AG08395 (cell line): ENCODE results near the gene LRRC4.
A peak's percentile ranks its signal among the peaks of the same experiment; 100 is the strongest.

Source experiments
- DNase-seq: peaks from one replicate; pipeline ENCODE4 v3.0.0; 2012; ENCODE audit warnings: mixed read lengths, low spot score

Gene LRRC4, protein sequence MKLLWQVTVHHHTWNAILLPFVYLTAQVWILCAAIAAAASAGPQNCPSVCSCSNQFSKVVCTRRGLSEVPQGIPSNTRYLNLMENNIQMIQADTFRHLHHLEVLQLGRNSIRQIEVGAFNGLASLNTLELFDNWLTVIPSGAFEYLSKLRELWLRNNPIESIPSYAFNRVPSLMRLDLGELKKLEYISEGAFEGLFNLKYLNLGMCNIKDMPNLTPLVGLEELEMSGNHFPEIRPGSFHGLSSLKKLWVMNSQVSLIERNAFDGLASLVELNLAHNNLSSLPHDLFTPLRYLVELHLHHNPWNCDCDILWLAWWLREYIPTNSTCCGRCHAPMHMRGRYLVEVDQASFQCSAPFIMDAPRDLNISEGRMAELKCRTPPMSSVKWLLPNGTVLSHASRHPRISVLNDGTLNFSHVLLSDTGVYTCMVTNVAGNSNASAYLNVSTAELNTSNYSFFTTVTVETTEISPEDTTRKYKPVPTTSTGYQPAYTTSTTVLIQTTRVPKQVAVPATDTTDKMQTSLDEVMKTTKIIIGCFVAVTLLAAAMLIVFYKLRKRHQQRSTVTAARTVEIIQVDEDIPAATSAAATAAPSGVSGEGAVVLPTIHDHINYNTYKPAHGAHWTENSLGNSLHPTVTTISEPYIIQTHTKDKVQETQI

DNA sequence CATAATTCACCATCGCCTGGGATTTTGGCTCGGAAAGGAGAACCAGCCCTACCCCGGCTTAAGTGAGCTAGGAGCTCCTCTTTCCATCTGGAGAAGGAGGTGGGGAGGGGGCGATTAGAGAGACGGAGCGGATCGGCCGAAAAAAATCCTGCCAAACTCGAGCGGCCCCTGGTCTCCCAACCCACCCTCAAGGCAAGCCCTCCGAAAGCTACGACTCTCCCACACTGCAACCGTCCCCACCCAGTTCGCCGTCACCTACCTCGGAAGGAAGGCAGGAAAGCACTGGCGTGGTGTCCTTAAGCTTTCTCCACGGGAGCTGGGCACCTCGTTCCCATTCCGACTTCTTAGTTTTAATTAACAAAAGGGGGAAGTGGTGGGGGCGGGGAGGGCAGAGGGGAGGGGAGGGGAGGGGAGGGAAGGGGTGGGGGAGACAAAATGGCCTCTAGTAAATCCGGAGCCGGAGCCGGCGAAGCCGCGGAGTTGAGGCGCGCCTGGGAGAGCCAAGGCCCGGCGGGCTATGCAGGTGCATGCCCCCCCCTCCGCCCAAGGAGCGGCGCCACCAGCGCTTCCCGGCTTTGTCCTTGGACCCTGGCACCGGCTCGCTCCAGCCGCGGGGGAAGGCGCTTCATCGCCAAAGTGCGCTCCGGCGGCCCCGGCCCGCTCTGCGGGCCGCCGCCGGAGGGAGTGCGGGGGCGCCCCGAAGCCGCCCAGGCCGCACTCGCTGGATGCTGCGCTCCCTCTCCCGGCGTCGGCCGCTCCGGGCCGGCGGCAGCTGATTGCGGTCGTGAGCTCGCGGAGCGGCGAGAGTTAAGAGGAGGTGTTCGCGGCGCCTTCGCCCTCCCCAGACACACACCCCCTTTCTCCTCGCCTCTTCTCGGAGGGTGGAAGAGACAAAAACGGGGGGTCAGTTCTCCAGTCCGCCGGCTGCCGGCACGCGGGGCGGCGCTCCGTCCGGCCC is at the start of gene LRRC4:
Gene LRRC4 (minus strand): TSS at position 784 of the 958 bp plus-strand sequence. CDS start 797 bp downstream, outside the sequence.
- DNase-seq, result peak; percentile 60

DNA sequence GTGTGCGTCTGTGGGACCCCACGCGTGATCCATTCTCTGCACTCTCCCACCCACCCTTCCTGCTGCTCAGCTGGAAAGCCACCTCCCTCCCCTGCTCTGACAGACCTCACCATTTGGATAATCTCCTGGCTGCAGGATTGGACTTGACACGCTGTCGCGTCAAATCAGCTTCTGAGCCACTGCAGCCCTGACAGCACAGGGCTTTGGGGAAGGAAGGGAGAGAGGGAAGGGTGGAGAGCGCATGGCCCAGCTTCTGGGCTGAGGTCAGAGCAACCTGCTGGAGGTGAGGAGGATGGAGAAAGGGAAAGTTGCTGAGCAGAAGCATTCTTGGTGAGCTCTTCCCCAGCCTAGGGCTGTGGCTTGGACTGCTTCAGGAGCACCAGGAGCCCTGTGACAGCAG is 48.9 kb upstream of the LRRC4 start:
- no peak for DNase-seq

DNA sequence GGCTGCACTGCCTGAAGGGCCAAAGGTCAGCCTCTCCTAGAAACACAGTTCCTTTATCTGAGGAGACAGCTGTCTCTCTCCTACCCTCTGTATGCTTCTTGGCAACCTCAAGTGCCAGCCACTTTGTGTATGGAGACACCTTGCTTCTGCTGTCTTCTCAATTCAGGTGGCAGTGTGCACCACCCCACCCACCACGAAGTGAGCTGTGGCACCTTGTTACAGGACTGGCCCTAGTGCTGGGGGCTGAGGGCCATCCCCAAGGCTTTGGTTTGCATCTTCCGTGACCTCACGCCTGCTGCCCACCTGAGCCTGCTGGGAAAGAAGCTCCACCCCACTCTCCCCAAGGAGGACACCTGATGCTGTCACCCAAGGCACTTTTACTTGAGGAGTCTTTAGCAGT is 47.1 kb upstream of the LRRC4 start:
- no peak for DNase-seq

DNA sequence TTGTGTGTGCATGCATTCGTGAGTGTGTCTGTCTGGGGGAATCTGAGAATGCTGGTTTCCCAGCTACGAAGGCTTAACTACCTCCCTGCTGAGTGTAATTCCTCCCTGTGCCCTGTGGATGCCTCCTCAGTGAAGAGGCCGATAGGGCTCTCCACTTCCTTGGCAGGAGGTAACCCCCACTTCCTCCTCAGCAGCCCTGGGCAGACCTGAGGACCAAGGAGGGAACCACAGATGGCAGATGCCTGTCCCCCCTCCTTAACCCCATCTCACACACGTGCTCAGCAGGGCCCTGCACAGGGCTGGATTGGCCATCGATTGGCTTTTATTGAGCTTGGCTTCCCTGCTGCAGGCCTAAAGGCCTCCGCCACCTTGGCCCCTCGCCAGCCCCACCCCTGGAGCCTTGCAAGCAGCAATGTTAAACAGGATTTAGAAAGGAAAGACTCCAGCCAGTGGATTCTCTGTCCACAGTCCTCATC is 45.6 kb upstream of the LRRC4 start:
- no peak for DNase-seq

DNA sequence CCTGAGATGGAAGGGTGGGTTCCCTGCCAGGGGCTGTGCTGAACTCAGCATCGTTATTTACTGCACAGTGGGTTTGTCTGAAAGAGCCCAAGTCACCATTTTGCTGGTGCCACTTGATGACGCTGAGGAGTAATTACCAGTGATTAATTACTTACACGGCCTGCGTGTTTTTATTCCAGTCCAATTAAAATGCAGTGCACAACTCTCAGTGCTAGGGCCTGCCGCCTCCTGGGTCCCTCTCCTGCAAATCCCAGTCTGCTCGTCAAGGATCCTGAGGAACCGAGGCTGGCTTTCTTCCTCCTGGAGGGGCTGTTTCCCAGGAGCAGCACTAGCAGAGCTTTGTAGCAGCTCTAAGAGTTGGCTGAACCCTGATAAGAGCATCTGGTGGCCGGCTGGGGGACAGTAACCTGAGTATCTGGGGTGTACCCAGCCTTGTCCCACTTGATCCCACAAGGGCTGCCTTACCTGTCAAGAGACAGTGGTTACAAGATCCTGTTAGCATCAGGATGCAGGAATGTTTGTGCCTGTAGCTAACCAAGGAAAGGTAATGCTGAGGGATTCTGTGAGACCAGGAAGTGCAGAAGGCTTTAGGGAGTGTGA is 45.1 kb upstream of the LRRC4 start:
- no peak for DNase-seq

DNA sequence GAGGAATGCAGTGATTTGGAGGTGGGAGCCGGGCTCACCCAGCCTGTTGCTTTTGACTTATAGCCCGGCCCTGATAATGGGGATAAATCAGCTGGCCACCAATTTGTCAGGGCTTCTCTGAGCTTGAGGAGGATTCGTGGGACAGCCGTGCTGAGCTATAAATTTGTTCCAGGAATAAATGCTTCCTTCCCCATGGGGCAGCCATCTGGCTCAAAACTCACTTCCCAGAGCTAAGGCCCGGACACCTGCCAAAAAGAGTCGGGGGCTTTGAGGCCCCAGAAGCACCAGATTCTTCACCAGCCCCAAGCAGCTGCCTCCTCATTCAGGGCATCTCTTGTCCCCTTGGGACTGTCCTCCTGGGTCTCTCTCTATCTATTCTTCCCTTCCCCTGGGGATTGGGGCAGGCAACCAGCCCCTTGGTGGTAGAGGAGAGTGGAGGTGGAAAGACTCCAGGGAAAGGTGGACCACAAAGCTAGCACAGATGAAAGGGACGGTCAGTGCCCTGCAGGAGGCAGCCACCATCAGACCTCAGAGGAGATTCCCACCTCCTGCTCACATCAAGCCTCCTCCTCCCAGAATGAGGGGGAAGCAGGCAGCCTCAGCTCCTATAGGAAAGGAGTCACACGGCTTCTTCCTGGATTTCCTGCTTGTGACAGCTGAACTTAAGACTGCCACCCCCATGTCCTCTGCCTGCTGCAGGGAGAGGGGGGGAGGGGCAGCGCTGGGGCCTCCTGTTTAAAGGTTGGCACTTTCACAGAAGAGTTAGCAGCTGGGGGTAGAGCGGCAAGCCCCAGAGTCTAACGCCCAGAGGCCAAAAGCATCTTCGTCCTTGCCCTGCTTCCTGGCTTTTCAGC is 44.2 kb upstream of the LRRC4 start:
- no peak for DNase-seq

DNA sequence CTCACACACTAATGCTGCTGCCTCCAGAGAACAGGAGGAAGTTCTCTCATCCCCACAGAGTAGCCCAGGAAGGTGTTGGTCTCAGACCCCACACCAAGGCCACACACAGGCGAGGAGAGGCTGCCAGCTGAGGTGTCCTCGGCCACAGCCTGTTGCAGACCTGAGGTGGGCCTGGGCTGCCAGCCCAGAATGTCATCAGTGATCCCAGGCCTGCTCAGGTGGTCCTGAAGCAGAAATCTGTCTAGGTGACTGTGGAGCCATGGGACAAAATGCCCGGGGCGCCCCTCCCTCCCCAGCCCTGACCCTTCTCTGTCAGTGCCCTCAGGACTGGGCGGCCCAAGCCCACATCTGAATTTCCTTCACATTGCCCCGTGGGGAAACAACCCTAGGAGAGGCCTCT is 43.5 kb upstream of the LRRC4 start:
- no peak for DNase-seq

DNA sequence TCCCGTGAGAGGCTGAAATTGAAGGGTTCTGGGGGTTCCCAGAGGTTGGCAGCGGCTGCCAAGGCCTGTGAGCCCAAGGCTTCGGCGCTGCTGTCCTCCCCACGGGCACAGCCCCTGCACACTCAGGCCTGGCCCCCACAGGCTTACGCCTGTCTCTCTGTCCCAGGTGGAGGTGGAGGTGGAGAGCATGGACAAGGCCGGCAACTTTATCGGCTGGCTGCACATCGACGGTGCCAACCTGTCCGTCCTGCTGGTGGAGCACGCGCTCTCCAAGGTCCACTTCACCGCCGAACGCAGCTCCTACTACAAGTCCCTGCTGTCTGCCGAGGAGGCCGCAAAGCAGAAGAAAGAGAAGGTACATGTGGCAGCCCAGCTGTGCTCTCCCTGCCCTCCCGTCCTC is 43.1 kb upstream of the LRRC4 start:
- no peak for DNase-seq

DNA sequence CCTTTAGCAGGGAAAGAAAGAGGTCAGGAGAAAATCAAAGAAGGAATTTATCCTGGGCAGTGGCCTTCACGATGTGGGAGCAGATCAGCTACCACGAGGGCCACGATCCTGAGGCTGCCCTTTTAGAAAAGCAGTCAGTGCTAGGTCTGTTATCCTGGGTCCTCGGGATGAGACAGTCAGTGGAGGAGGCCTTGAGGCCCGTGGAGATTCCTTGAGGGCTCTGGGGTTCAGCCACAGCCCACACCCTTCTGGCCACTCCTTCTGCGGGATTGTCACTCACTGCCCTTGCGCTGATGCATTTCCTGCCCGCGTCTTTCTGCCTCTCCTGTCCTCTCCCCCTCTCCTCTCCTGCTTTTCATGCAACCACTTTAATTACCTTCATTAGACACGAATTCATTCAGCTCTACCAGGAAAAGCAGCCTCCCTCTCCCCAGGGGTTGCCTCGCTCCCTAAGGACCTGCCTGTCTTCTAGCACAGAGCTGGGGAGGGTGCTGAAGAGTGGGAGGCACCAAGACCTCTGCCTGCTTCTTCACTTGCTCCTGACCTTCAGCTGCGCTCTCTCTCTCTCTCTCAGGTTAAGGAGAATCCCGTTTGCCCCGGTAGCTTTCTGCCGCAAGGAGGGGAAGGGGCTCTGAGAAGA is 42.6 kb upstream of the LRRC4 start:
- DNase-seq, result no peak

DNA sequence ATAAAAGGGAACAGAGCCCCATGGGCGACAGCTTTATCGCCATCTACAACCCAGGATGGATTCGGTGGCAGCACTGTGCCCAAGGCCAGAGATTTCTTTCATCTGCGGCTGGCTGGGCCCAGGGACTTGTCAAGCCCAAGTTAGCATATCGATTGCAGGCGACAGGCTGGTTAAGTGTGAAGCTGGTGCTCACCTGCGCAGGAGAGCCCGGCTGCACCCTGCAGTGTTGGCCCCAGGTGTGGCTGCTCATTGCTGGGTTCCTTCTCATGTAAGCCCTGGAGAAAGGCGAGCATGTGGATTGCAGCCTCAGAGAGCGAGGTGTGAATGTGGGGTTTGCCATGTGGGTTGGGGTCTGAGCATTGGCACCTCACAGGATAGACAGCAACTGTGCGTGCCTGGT is 40.6 kb upstream of the LRRC4 start:
- no peak for DNase-seq

DNA sequence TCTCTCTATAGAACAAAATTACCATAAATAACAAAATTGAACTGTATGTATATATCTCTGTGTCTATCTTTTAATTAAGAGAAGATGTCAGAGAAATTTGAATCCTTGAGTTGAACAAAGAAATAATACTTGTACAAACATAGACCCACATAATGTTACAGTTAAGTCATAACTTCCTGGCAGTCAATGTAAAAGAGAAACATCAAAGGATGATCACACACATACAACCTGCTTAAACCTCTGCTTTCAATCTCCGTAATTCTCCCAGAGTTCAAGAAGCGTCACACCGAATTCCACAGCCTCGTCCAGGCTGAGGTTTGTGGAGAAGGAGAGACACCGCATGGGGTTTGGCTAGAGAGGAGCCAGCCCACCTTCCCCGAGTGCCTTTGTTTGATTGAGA is 40.1 kb upstream of the LRRC4 start:
- DNase-seq, result no peak

DNA sequence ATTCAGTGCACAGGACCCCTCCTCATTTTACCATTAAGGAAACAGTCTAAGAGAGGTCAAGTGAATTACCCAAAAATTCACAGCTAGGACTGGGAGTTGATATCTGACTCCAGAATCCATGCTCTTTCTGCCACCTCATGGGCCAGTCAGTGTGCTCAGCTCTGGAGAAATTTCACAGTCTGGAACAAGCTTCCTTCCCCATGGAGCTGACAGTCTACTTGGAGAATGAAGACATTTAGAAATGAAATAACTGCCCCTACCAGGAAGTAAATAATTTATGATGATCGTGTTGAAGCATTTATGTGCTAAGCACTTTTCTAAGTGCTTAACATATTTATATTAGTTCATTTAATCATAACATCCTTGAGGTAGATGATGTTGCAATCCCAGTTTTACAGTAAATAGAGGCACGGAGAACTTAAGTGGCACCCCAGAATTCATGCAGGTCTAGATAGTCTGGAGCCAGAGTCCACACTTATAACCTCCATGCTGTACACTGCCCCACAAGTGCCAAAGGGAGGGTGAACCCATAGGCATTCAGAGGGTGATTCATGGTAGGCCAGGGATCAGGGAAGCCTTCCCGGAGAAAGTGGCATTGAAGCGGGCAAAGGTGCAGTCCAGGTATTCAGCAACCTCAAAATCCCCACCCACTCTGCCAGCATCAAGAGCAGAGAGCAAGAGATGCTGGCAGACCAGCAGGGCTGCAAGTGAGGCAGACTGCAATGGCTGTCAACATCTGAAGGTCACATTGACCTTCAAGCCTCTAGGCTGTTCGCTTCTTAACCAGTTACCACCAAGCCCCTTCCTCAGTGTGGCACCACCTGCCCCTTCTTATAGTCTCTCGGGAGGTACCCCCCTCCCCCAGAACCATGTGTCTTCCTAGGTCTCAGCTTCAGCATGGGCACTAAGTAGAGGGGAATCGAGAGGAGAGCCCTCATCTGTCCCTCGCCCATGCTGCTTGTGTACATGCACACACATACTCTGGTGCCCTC is 38.4 kb upstream of the LRRC4 start:
- DNase-seq, result no peak

DNA sequence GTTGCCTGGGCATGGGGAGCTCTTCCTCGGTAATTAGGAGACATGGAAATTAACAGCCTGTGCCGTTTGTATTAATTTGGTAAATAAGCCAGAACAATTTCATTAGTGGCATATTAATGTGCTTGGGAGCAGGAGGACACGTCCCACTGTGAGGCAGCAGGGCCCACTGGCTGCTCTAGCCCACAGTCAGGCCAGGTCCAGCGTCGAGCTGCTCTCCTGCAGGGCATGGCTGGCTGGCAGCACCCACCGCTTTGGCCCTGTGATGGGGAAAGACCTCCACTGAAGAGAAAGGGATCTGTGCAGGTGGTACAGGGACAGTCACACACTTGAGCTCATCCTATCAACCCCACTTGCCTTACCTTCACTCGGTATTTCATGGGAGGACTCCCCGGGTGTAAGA is 37.5 kb upstream of the LRRC4 start:
- DNase-seq, result no peak

DNA sequence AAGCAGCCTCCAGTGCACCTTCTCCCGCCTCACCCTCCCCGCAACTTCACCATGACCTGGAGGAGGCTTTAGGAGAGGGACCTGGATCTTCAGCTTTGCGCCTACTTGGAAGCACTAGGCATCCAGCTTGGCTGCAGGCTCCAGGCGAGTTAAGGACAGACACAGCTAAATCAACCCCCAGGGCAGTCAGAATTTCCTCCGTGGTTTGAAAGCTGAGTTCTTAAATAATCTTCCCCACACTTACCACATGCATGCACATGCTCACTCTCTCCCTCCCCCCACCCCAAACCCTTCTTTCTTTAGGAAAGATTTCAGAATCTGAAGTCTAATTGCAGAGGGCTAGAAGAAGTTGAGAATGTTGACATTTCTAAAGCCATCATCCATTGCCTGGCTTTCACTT is 36.7 kb upstream of the LRRC4 start:
- DNase-seq, result no peak

DNA sequence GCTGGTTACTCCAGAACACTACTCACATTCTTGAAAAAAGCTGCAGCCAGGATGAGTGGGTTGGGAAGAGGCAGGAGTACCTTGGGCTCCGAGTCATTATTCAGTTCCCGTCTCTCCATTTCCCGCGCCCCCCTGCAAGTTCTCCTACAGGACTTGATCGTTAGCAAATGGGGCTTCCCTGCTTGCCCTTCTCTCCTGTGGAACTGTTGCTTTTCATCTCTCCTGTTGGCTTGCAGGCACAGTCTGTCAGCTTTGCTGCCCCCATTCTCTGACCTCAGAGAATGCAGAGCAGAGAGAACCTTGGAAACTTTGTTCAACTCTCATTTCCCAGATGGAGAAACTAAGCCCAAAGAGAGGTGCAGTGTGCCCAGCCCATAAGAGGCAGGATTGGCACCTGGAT is 35.6 kb upstream of the LRRC4 start:
- no peak for DNase-seq

DNA sequence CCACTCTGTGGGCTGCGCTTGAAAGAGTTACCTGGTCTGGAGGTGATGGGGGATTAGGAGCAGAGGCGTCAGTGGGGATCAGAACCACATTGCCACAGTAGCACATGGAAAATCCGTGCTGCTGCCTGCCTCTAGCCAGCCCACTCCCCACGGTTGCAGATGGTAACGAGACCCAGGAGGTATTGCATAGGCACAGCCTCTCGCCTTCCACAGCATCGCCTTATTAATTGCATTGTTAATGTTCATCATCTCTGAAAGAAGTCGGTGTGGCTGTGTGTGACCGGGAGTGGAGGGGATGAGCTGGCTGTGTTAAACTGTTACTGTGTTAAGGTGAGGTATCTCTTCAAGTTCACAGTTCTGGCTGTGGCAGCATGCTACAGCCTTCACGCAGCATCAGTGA is 35.2 kb upstream of the LRRC4 start:
- DNase-seq, result no peak

DNA sequence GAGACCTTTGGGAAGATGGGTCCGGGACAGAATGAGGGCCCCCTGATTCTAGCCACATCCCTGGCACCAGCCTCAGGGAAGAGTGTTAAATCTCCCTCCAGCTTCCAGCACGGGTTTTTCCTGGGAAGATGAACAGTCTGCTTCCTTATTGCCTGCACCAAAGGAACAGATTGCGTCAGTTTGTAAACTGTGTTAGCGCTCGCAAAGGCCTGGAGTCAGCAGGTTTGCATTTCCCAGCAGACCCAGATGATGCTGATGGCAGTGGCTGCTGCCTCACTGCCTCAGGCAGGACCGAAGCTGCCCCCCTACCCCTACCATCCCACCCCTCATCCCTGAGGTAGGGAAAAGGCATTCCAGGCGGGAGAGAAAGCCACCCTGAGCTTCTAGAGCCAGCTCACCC is 34.6 kb upstream of the LRRC4 start:
- DNase-seq, result no peak

DNA sequence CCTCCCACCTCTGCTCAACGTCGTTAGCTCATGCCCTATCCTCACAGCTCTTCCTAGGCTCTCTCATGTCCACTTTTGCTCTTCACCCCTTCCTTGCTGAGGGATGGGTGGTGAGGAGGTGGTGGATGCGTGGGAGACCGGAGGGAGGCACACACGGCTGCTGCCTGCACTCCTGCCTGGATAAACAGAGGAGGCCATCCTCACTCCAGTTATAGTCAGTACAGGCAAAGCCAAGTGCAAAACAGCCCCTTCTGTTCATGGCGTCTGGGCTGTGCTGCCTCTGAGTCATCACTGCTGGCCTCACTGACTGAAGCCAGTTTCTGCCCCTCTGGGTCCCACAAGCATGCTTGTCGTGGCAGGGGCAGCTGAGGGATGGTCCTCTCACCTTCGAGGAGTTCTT is 31.9 kb upstream of the LRRC4 start:
- no peak for DNase-seq

DNA sequence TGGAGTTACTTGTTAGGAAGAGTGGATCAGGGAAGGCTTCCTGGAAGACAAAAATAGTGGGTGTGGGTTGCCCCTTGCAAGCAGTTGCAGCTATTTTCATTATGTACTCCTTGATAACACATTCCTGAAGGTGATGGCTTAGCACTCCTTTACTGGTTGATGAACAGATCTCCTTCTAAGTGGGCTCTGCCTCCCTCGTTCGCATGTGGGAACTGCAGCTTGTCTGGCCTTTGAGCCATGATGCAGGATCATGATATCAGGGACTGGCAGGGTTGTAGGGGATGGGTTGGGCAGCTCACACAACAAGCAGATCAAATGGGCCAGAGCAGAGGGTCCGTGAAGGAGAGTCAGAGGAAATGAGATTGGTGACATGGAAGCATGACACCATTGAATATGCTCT is 28.8 kb upstream of the LRRC4 start:
- no peak for DNase-seq
